ENCODE measurements around the gene GNAL. TPM values are rescaled to one million over a fixed set of nuclear protein-coding genes. Genes with fewer than 3 reads are reported as not detected.

The GNAL gene
- total and polyA plus RNA-seq, 8 donors = under 0.01 to 6.7 (median 1.8) TPM

DNA sequence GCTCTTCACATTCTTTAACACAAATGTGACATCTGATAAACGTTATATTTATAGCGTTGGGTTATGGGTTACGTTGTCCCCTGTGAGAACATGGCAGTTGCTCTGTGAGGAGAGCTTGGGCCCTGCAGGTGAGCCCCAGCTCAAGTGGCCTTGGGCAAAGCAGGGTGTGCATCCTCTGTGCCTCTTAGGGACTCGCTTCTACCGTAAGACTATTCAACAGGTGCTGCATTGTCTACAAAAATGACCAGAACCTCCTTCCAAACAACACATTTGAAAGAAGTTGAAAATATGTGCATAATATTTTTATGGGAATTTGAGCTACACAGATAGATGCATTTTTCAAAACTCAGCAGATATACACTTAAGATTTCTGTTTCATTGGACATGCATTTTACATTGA, 145.7 kb downstream of the GNAL start:
- Histone ChIP-seq H3K9me3 (no peaks in the 10 kb centered on the region), H3K27me3 (no peaks in the 10 kb centered on the region), H3K4me3 (no peak overlapping the region), H3K27ac (no peak overlapping the region), H3K4me1 (no peaks in the 10 kb centered on the region), H3K36me3 (no peaks in the 10 kb centered on the region)
- intact Hi-C loops (cut with DNase I; ENCODE audit: low total_unique reads) = no loop called here
- TF ChIP-seq POLR2AphosphoS5 (IDR thresholded peaks at IDR 0.05) (no peak), POLR2A (IDR thresholded peaks at IDR 0.05) (no peak), EP300 (IDR thresholded peaks at IDR 0.05) (no peak)
- TF ChIP-seq, protein P1, sequence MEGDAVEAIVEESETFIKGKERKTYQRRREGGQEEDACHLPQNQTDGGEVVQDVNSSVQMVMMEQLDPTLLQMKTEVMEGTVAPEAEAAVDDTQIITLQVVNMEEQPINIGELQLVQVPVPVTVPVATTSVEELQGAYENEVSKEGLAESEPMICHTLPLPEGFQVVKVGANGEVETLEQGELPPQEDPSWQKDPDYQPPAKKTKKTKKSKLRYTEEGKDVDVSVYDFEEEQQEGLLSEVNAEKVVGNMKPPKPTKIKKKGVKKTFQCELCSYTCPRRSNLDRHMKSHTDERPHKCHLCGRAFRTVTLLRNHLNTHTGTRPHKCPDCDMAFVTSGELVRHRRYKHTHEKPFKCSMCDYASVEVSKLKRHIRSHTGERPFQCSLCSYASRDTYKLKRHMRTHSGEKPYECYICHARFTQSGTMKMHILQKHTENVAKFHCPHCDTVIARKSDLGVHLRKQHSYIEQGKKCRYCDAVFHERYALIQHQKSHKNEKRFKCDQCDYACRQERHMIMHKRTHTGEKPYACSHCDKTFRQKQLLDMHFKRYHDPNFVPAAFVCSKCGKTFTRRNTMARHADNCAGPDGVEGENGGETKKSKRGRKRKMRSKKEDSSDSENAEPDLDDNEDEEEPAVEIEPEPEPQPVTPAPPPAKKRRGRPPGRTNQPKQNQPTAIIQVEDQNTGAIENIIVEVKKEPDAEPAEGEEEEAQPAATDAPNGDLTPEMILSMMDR (IDR thresholded peaks at IDR 0.05) = no peak
- WGBS, 5 donors = 68 to 84% (median 80%) methylated on average over 5 of the region's 5 CpGs
- no peak for DNase-seq

DNA sequence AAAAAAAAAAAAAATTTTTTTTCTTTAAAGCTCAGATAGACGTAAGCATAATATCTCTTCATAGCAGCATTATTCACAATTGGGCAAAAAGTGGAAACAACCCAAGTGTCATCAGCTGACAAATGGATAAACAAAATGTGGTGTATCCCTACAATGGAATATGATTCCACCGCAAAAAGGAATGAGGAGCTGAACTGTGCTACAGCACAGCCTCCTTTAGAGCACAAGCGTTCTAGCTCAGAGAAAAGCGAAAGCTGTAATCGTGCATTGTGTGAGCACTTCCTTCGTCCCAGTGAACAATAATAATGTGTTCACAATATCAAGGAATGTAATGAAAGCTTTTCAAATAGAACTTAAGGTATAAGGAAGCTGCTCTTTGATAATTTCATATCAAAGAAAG, 150.5 kb downstream of the GNAL start:
- intact Hi-C loops (cut with DNase I; ENCODE audit: low total_unique reads) = no loop called here
- H3K27me3 ChIP-seq = no peaks in the 10 kb centered on the region
- H3K36me3 ChIP-seq = no peaks in the 10 kb centered on the region
- 35 to 77% (median 58%) methylated on average over 6 of the region's 6 CpGs for WGBS, 5 donors
- no peak overlapping the region for H3K4me3 ChIP-seq
- no peak for DNase-seq
- H3K9me3 ChIP-seq = no peaks in the 10 kb centered on the region
- H3K4me1 ChIP-seq = no peaks in the 10 kb centered on the region
- TF ChIP-seq POLR2A (IDR thresholded peaks at IDR 0.05) (no peak), EP300 (IDR thresholded peaks at IDR 0.05) (no peak), POLR2AphosphoS5 (IDR thresholded peaks at IDR 0.05) (no peak)
- TF ChIP-seq, protein P1 (IDR thresholded peaks at IDR 0.05) = no peak
- H3K27ac ChIP-seq = no peak overlapping the region

DNA sequence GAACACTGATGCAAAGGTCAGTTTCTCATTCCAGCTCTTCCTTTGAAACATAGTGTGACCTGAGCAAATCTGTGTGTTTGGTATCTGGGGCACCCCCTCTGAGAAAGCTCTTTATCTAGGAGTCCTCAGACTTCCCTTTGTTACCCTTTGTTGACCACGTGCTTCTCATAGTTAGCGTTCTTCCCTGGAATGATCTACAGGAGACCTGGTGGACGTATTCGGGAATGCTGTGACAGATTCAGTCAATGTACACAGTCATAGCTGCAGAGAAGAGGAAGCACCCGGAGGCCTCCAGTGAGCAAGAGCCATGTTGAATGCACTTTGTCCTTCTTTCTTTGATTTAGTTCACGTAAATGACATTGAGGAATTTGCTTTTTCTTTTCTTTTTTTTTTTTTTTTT, 151.4 kb downstream of the GNAL start:
- Histone ChIP-seq H3K9me3 (no peaks in the 10 kb centered on the region), H3K4me1 (no peaks in the 10 kb centered on the region), H3K4me3 (no peak overlapping the region), H3K27me3 (no peaks in the 10 kb centered on the region), H3K36me3 (no peaks in the 10 kb centered on the region), H3K27ac (no peak overlapping the region)
- TF ChIP-seq POLR2AphosphoS5 (IDR thresholded peaks at IDR 0.05) (no peak), EP300 (IDR thresholded peaks at IDR 0.05) (no peak), POLR2A (IDR thresholded peaks at IDR 0.05) (no peak)
- TF ChIP-seq, protein P1 (IDR thresholded peaks at IDR 0.05) = no peak
- WGBS, 5 donors = 33 to 43% (median 41%) methylated on average over 6 of the region's 6 CpGs
- intact Hi-C loops (cut with DNase I; ENCODE audit: low total_unique reads) = no loop called here
- no peak for DNase-seq

DNA sequence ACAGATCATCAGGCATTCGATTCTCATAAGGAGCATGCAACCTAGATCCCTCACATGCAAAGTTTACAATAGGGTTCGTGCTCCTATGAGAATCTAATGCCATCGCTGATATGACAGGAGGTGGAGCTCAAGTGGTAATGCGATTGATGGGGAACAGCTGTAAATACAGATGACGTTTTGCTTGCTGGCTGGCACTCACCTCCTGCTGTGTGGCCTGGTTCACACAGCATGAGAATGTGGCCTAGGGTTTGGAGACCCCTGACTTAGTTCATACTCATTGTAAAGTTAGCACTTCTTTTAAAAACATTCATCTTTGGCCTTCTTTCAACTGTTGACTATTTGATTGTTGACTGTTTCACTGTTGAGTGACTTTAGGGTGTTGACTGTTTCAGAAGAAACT, 153.5 kb downstream of the GNAL start:
- no peak for DNase-seq
- WGBS, 5 donors = 67 to 80% (median 71%) methylated on average over 5 of the region's 5 CpGs
- intact Hi-C loops (cut with DNase I; ENCODE audit: low total_unique reads) = no loop called here
- Histone ChIP-seq H3K27ac (no peak overlapping the region), H3K36me3 (no peaks in the 10 kb centered on the region), H3K27me3 (no peaks in the 10 kb centered on the region), H3K9me3 (no peaks in the 10 kb centered on the region), H3K4me3 (no peak overlapping the region), H3K4me1 (no peaks in the 10 kb centered on the region)
- TF ChIP-seq, protein P1 (IDR thresholded peaks at IDR 0.05) = no peak
- TF ChIP-seq POLR2A (IDR thresholded peaks at IDR 0.05) (no peak), POLR2AphosphoS5 (IDR thresholded peaks at IDR 0.05) (no peak), EP300 (IDR thresholded peaks at IDR 0.05) (no peak)
